ENCODE measurements around the gene CEND1.

The CEND1 gene

DNA sequence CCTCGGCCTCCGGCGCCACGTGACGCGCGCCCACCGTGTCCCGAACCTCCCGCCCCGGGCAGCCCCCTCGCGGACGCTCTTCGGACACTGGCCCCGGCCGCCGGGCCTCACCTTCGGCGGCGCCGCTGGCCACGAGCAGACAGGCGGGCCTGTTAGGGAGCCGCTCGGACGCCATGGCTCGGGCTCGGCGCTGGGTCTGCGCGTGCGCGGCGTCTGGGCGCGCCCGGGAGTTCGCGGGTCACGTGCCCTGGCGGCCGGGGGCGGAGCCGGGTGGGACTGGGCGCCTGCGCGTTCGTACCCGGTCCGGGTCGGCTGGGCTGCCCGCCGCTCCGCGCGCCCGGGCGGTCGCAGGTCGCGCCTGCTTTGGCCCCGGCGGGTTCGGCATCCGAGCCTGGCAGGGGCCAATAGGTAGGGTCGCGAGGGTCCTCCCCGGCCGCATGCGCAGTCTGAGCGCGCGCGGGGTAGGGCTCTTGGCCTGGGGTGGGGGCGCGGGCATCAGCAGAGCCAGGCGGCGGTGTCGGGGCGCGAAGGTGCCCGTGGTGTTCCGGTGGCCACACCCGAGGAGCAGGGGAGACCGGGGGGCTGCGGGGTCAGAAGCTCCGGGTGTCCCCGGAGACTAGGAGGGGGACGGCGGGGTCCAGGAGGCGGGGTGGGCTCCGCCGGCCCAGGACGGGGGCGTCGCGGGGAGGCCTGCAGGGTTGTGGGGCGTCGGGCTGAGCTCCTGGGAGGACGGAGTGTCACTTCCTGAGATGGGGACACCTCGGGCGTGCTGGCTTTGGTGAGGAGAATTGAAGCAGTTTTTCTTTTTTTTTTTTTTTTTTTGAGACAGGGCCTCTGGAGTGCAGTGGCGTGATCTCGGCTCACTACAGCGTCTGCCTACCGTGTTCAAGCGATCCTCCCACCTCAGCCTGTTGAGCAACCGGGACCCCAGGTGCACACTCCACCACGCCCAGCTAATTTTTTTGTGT lies 12.3 kb downstream of the CEND1 start, which contains the start of gene GATD1:
Gene GATD1 (minus strand): TSS at position 200 of the 968 bp plus-strand sequence. CDS start 25 bp downstream, at position 175.
- DNase-seq: peak; percentile 91

DNA sequence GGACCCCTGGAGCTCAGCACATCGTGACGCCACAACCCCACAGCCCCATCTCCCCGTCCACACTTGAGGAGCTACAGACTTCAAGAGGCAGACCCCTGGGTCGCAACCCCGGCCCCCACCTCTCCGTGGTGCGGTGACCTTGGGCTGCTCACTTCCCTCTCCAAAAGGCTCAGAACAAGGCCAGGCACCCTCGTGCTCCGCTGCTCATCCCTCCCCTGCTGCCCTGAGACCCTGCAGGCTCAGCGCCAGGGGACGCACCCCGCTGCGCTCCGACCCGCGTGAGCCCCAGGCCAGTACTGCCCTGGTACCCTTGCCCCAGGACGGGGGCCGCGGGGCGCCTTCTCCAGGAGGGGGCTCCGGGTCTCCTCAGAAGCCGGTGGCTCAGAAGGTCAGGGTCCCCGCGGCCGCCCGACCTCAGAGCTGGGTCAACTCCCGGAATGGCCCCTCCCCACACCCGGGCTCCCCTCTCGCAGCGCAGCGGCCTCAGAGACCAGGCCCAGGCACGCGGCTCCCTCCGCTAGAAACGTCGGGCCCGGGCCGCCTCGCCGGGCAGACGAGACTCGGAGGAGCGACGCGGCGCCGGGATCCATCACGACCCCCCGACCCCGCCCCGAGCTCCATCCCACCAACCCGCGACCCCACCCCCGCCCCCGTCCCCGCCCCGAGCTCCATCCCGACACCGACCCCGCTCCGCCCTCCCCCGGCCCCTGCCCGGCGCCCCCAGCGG lies 13.2 kb downstream of the CEND1 start:
- peak; percentile 35 for DNase-seq

DNA sequence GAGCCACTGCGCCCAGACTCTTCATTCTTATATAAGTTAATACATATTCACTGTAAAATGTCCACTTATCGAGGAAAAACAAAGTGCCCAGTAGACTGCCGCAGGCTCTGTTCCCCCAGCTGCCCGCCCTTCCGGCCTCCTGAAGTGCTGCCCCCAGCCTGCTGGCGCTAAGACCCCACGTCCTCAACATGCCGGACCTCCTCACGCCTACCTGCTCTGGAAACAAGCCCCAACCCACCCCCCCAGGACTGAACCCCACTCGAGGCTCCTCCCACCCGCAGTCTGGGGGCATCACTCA lies 13.7 kb downstream of the CEND1 start:
- DNase-seq: no peak

DNA sequence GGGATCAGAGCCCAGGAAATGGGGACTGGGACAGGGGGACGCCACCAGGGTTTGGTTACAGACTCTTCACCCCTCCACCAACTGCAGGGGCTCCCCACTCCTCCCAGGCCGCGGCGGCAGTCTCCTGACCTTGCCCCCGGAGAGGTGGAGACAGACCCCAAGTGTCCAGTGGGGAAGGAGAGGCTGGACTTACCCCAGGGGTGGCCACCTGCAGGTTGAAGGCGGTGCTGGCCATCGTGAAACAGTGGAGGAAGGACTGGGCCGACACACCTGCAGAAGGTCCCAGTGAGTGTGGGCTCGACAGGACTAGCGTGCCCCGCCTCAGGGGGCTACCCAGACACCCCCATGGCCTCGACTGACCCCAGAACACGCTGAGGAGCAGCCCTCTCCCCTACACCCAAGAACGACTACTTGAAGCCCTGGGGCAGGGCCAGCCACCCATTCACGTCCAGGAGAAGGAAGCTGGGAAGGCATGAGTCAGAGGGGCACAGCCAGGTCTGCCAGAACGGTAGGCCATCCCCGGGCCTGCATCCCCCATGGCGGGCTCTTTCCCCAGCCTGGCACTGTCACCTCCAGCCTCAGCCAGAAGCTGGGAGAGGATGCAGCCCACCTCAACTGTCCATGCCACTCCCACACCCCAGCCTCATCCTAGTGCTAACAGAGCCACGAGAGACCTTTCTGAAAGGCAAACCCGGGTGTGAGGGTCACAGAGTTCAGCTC lies 14.9 kb downstream of the CEND1 start:
- DNase-seq: no peak

DNA sequence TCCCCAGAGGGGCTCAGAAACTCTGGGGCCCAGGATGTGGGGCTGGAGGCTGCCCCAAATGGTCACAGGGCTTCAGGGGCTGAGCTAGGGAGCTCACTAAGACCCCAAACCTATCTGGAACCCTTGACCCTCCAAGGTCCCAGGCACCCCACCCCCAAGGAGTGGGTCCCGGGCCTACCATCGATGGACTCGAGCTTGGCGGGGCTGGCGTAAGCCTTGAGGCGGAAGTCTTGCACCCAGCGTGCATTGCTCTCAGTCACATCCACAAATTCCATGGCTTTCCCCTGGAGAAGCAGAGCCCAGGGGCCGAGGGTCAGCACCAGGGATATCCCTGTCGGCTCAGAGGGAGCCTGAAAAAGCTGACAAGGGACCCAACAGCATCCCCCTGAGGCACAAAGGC lies 16.1 kb downstream of the CEND1 start:
- DNase-seq: no peak

DNA sequence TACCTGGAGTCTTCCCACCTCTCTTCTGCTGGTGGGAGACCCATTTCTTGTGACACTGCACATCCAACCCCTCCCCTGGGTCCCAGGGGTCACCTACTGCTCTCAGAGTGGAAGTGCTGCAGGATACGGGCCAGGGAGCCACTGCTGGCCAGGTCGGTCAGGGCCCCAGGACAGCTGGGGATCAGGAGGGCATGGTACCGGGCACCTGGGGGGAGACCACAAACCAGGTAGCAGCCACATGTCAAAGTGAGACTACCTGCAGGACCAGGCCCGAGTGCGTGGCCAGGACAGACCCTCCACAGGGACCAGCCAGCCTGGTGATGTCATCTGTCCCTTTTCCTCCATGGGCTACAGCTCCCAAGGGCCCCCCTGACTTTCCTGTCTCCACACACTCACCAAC lies 16.5 kb downstream of the CEND1 start:
- no peak for DNase-seq

DNA sequence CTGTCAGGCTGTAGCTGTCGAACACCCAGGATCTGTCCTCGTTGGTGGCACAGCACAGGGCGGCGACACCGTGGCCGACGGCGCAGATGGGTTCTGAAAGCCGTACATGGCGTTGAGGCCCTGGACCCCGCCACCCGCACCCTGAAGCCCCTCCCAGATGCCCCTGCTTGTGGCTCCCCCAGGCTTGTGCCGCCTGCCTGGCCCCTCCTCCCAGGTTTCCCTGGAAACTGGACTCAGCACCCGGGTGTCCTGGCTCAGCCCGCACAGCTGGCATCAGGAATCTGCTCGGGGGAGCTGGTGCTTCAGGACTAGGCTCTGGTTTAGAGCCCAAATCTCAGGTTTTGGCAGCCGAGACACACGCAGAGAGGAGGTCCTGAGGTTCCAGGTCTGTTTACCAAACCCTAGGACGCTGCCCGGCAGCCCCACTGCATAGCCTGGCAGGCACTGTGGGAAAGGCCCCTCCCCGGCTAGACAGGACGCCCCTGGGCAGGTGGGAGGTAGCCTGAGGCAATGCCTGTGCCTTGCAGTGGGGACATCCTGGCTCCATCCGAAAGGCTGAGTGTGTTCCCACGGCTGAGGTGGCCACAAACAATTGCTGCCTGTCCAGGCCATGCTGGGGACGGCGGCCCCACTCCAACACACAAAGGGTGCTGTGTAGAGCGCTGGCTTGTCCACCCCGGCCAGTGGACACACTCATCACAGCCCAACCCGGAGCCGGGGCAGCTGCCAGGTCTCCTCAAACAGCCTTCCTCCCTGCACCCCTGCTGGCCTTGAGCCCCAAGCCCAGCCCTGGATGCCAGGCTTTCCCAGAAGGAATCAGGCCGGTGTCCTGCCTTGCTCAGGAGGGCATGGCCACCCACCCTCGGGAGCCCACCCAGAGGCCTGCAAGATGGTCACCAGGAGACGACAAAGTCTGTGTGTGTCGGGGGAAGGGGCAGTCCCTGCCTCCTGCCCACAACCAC lies 17.2 kb downstream of the CEND1 start:
- DNase-seq: no peak

DNA sequence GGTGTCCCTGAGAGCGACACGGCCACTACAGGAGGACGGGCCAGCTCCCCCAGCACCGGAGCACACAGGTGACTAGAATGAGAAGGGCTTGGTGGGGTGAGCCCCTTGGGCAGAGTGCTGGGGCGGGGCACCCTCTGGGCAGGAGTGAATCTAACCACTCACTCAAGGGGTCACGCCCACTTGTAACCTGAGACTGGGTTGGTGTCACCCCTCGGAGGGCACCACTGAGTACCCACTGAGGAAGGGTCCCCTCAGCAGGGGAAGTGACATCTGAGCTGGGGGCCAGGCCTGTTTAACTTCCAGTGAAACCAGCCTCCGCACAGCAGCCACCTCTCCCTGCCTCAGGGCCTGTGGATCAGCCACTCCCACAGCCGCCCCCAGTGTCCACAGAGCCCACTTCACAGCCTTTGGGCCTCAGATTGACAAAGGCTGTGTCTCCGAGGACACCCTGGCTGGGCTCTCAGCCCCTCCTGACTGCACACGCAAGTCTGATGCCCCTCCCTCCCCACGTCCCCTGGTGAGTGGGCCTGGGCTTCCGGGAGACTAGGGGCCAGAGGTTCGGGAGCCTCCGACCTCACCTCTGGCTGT lies 18.2 kb downstream of the CEND1 start:
- no peak for DNase-seq

DNA sequence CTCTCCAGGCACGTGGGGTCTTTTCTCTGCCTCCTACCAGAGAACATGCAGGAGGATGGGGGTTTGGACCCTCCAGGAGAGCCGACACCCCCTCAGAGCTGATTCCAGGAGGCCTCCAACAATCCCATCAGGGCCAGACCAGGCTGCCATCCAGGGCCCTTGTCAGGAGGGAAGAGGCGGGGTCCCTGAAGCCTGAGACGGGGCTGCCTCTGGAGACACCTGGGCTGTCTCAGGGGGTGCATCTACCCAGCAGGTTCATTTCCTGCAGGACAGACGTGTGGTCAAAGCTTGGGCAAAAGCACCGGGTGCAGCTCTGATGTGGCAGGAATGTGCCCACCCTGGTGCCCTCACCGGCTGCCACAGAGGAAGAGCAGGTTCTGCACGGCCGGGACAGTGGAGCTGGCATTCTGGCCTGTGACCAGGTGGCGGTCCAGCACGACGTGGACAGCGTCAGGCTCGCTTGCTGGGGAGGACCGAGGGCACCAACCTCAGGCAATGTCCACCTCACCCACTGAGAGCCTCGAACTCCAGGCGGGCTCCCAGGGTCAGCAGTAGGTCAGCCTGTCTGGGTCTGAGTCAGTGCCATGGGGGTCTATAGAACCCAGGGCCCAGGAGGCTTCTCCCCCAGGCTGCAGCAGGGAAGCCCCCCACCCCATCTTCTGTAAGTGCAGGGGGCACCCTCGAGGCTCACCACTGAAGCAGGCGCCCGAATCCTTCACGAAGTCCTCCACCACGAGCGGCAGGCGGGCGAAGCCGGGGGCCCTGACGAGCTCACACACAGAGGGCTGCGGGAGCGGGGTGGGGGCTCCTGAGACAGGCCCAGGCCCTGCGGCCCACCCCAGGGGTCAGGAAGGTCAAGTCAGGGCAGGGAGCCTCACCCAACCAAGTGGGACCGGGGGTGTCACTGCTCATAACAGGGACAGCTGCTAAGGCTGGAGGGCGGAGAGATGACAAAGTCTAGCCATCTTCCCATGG lies 19.0 kb downstream of the CEND1 start:
- no peak for DNase-seq

DNA sequence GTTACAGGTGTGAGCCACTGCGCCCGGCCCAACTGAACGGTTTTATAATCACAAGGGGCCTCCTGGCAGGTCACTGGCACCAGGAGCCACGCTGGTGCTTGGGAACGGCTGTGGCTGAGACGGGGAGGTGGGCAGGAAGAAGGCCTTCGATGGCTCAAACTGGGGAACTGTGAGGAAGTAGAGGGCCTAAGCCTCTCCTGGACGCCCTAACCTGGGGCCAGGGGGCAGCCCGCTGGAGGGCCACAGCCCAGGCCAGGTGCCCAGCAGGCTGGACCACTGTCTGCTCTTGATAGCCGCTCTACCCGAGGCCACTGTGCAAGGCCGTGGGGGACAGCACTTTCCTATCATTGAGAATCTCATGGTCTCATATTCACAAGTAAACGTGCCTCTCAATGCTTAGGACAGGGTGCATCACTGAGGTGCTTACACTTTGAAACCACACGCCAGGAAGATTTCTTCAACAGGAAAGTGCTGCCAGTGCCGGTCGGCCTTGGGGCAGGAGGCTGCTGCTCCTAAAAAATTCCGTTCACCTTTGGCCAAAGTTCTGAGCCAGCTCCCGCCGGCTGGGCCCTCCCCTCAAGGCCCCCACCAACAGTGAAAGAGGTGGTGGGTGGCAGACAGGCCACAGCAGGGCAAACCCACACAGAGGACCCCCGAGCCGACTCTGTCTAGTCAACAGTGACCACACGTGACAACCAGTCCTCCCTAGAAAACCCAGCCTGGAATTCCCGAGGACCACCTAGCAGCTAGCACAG lies 19.8 kb downstream of the CEND1 start:
- DNase-seq: no peak

DNA sequence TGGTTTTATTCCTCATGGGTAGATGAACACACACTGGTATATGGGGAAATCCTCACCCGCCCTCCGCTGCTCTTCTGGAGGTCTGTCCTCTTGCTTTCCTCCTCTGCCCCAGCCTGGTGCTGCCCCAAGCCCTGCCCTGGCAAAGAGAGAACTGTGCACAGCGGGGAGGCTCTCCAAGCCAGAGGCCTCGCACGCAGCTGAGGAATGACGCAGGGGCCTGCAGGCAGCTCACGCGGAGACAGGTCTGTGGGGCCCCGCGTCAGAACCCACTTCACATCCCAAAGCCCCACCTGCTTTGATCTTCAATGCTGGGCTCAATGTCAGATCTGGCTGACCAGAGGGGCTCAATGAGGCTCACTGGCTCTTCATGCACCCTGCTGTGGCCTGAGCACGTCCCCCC lies 22.7 kb downstream of the CEND1 start:
- DNase-seq: no peak

DNA sequence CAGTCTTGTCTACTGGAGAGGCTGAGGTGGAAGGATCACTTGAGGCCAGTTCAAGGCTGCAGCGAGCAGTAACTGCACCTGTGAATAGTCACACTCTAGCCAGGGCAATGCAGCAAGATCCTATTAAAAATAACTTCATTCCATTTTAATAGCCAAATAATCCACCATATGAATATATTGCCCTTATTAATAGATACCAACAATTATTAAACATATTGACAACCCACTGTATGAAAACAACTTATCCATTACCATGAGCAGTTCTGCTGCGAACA lies 23.0 kb downstream of the CEND1 start:
- no peak for DNase-seq

DNA sequence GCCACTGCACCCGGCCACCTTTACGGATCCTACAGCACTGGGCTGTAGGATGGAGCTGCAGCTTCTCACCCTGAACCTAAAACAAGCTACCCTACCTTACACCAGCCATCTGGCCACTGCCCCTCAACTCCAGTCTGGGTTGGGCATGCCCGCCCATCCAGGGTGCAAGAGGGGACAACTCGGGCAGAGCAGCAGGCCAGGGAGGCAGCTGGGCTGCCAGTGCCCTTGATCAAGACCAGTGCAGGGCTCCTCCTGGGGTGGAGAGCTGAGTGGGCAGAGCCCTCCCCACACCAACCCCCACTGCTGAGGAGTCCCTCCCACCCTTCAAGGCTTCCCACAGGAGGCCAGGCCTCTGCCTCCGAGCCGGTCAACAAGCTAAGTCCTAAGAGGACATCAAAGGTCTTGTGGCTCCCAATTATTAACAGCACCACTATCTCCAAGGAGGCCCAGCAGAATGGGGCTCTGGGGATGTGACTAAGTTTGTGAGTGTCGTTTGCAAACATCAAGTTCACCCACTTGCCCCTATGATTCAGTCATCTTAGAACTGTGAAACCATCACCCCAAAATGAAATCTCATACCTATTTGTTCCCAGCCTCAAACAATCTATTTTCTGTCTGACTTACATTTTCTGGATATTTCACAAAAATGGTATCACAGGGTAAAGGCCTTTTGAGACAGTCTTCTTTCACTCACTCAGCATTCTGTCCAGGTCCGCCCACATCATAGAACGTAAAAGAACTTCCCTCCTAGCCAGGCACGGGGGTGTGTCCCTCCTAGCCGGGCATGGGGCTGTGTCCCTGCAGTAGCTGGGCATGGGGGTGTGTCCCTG lies 23.6 kb downstream of the CEND1 start:
- peak; percentile 46 for DNase-seq

DNA sequence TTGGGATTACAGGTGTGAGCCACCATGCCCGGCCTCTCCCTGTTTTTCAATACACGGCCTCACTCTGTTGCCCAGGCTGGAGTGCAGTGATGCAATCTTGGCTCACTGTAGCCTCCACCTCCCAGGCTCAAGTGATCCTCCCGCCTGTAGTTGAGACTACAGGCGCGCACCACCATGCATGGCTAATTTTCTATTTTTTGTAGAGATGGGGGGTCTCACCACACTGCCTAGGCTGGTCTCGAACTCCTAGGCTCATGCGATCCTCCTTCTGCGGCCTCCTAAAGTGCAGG lies 24.1 kb downstream of the CEND1 start:
- no peak for DNase-seq

DNA sequence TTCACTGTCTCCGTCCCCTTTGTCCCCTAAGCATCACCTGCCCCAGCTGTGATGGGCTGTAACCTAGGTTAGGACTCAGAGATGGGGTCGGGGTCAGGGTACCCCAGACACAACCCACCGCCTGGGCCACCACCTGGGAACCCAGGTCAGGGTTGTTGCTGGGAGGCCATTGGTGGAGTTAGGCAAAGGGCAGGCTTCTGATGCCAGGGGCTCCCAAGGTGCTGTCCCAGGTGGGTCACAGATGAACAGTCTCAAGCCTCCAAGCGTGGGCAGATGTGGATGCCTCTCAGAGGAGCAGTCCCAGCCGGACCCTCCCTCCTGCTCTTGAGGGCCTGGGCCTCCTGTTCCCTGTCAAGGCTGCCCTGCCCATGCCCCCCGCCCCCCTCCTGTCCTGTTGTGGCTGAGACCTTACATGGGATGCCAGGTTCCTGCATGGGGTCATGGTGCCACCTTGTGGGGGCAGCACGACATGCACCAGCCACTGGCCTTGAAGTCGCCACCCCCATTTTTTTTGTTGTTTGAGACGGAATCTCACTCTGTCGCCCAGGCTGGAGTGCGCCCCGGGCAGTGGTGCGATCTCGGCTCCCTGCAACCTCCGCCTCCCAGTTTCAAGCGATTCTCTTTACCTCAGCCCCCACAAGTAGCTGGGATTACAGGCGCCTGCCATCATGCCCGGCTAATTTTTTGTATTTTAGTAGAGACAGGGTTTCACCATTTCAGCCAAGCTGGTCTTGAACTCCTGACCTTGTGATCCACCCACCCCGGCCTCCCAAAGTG lies 24.7 kb downstream of the CEND1 start:
- DNase-seq: peak; percentile 51

DNA sequence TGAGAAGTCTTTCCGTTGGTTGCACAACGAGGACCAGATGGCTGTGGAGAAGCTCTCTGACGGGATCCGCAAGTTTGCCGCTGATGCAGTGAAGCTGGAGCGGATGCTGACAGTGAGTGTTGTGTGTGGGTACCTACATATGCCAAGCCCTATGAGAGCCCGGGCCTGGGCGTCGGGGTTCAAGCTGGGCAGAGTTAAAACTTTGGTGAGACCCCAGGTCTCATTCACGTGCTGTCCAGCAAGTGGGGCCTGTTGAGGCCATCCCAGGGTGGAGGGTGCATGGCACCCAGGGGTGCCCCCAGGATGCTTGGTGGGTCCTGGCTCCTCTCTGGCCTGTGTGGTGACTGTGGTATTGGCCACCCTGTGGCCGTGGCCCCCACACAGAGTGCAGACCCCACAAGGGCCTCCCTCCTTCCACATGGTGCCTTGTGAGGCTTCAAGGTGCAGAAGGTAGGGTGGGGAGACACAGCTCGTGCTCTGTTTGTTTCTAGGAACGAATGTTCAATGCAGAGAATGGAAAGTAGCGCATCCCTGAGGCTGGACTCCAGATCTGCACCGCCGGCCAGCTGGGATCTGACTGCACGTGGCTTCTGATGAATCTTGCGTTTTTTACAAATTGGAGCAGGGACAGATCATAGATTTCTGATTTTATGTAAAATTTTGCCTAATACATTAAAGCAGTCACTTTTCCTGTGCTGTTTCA lies 25.4 kb downstream of the CEND1 start:
- no peak for DNase-seq

DNA sequence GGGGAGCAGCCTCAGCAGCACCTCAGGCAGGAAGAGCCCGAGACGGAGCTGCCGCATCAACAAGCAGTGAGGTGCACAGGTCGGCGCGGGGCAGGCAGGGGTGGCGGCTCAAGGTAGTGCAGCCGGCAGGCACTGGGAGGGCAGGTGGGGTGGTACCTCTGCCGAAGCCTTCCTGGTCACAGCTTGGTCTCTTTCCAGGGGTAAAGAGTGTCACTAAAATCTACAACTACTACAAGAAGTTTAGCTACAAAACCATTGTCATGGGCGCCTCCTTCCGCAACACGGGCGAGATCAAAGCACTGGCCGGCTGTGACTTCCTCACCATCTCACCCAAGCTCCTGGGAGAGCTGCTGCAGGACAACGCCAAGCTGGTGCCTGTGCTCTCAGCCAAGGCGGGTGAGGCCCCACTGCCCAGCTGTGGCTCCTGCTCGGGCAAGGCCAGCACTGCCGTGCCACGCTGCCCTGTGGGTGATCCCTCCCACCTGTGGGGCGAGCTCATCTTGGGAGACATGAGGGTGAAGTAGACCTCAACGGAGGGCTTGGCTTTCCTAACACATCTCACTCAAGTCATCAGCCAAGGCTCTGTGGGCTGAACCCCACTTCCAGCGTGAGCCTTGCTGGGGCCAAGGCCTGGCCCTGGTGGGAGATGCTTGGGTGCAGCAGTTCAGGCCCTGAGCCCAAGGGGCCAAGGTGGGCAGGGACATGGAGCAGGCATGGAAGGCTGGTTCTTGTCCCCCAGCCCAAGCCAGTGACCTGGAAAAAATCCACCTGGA lies 26.2 kb downstream of the CEND1 start:
- no peak for DNase-seq
